Regular cardiac myocyte (primary cell): ENCODE results near the gene BTN1A1. TPM values are rescaled to one million over a fixed set of nuclear protein-coding genes. Genes with fewer than 3 reads are reported as not detected.

Source experiments
- total RNA-seq: library from RNA; depleted of rRNA; stranded (reverse); fragments of >200 nt; gene quantifications from 2 replicates; pipeline ENCODE4 v1.2.3, GENCODE V29; 2014

Gene BTN1A1
- total RNA-seq: under 0.01 TPM in 1 of 2 replicates, not detected in the other

DNA sequence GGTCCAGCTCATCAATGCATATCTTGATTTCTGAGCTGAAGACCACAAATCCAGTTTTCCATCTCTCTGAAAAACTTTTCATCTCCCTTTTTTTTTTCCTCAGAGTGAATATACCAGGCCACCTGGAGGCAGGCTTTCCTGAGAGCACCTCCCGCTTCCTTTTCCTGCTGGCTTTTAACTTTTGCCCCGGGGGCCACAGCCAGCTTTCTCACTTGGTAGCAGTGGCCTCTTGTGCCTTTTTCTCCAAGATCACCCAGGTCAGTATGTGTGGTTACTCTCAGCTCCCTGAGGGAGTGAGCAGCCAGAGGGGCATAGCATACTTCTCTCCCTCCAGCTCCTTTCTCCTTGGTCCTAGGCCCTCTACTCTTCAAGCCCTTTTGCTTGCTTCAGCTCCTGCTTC lies at the start of gene BTN1A1:
Gene BTN1A1, plus strand, starts transcription at position 202 of the 400 bp plus-strand sequence. CDS start 984 bp downstream, outside the sequence.

DNA sequence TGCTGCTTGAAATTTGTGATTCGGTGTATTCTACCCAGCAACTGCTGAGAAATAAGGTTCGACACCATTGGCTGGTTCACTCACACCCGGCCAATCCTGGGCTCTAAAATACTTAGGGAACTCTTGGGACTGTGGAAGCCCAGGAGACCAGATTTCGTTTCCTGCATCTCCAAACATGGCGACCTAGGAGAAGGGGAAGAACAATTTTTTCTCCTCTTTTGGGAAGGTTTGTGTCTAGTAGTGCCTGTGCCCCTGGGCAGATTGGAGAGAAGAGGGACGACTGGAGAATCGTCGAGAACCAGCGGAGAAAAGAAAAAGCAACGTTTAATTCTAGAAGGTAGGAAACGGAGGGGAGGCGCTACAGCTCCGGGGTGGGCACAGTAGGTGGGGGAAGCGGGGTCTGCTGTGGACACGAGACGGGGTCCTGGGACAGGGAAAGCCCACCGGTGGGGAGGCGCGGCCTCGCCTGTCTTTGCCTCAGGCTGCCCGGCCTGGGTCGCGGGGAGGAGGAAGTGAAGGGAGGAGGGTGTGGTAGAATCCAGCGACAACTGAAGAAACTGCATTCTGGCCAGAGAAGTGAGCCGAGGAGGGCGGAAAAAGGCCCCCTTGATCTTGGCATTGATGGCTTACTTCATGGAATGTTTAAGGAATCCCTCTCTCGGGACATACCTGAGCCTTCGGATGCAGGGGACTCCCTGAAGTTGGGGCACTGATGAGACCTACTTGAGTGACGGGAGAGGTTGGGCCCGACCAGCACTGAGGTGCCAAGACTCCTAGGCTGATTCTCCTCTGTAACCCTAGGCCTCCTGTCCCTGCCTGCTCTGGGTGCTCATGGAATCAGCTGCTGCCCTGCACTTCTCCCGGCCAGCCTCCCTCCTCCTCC lies 42.1 kb upstream of the BTN1A1 start, which contains the start of gene BTN2A1:
Gene BTN2A1, plus strand, starts transcription at position 150 of the 883 bp plus-strand sequence. Its CDS starts 682 bp downstream, at position 832.

DNA sequence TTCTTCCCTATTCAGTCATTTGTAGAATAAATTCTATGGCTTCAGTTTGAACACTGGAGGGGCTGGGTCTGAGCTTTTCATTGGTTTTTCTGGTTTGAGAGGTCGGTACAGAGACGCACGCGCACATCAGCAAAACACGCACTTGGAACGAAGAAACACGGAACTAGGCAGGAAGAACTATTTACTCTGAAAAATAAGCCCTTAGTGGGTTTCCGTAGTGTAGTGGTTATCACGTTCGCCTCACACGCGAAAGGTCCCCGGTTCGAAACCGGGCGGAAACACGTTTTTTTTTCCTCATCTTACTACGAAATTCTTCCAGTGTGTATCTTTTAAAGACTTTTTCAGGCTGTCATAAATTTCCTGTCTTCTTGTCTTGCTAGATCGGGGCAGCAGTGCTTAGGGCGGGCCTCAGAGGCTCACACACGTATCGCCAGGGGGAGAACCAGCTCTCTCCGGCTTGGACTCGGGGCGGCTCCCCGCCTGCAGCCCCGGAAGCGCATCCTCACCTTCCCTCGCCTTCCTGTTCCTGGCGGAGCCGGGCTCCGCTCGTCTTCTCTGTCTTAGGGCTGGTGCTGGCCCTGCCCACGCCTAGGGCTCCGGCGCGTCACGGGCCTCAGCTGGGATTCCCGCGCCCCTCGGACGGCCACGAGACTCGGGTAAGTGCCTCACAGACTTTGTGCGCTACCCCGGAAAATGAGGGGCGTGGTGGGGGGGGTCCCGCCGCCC lies 37.9 kb downstream of the BTN1A1 start, which contains the start of gene HMGN4:
Gene HMGN4, plus strand, starts transcription at position 521 of the 726 bp plus-strand sequence. CDS start 6,841 bp downstream, outside the sequence.

Other genes with a start within 250 kb of the BTN1A1 start
- gene BTN3A2, start 135.1 kb upstream of the BTN1A1 start, total RNA-seq: 26.5 and 56.9 TPM in 2 replicates
- gene BTN2A2, start 117.2 kb upstream of the BTN1A1 start, total RNA-seq: 6.1 and 12.7 TPM in 2 replicates
- gene BTN3A1, start 98.0 kb upstream of the BTN1A1 start, total RNA-seq: 32.6 and 53.8 TPM in 2 replicates
- gene BTN3A3, start 59.8 kb upstream of the BTN1A1 start, total RNA-seq: 25.3 and 31.9 TPM in 2 replicates
- gene BTN2A1, start 42.3 kb upstream of the BTN1A1 start, total RNA-seq: 10.2 and 10.7 TPM in 2 replicates
- gene HMGN4, start 38.1 kb downstream of the BTN1A1 start, total RNA-seq: 68.8 and 83.7 TPM in 2 replicates
- gene ABT1, start 96.7 kb downstream of the BTN1A1 start, total RNA-seq: 9.9 and 15.9 TPM in 2 replicates
- gene ZNF322, start 159.4 kb downstream of the BTN1A1 start, total RNA-seq: 11.7 and 18.3 TPM in 2 replicates